Urinary bladder (tissue), 4 donors: ENCODE measurements around the gene AP2B1. TPM values are rescaled to one million over a fixed set of nuclear protein-coding genes. Genes with fewer than 3 reads are reported as not detected.

Experiments used
- DNase-seq: peaks from one replicate; pipeline ENCODE4 v3.0.0-alpha.2; 2015; ENCODE audit errors: extremely low spot score
- H3K27ac ChIP-seq: one replicate; pipeline ENCODE4 v1.5.1; 2013; ENCODE audit warnings: low read depth, mild to moderate bottlenecking, moderate library complexity
- H3K36me3 ChIP-seq: one replicate; pipeline ENCODE4 v1.6.1; 2013; ENCODE audit warnings: mild to moderate bottlenecking, moderate library complexity; ENCODE audit not compliant: insufficient read depth
- H3K4me1 ChIP-seq: one replicate; pipeline ENCODE4 v1.6.1; 2013; ENCODE audit warnings: mild to moderate bottlenecking, moderate library complexity; ENCODE audit not compliant: insufficient read depth
- H3K4me3 ChIP-seq: one replicate; pipeline ENCODE4 v1.5.1; 2013; ENCODE audit warnings: low read depth, low read length
- WGBS: extraction: QIAGEN DNeasy Blood & Tissue Kit; methylation state at CpG from one replicate; pipeline ENCODE4 v1.1.7; 2013; 5-methylcytosine and 5-hydroxymethylcytosine counted together
- polyA plus RNA-seq: library from polyadenylated mRNA; stranded (reverse); fragments of 200-250 nt; gene quantifications from one replicate; pipeline ENCODE4 v1.2.3, GENCODE V29; 2013
- total RNA-seq: library from RNA; depleted of rRNA; stranded (reverse); fragments of >200 nt; gene quantifications from one replicate; pipeline ENCODE4 v1.2.3, GENCODE V29; 2014
- donor health status: healthy with polysubstance abuse.
- donor health status: healthy.

Gene AP2B1
- total and polyA plus RNA-seq, 2 donors: 60.5 to 69.7 TPM

GRCh38 chr17:35726127-35726952 lies 139.2 kb downstream of the AP2B1 start:
- Histone ChIP-seq H3K27ac (no peak overlapping the region), H3K4me1 (no peaks in the 10 kb centered on the region), H3K36me3 (peaks cover 3% of the 10 kb centered on the region), H3K4me3 (no peak overlapping the region)
- no peak for DNase-seq
- WGBS: 33% methylated on average over 6 of the region's 6 CpGs

GRCh38 chr17:35726953-35727460 lies 139.9 kb downstream of the AP2B1 start:
- Histone ChIP-seq H3K36me3 (peaks cover 3% of the 10 kb centered on the region), H3K4me3 (no peak overlapping the region), H3K27ac (no peak overlapping the region), H3K4me1 (no peaks in the 10 kb centered on the region)
- no peak for DNase-seq
- WGBS: 57% methylated on average over 5 of the region's 5 CpGs

- Histone ChIP-seq H3K36me3 (peaks cover 3% of the 10 kb centered on the region), H3K27ac (no peak overlapping the region), H3K4me1 (no peaks in the 10 kb centered on the region), H3K4me3 (no peak overlapping the region)
- 86% methylated on average over 5 of the region's 5 CpGs for whole genome bisulfite sequencing
- DNase-seq: no peak
Measured at GRCh38 chr17:35727635-35728034, 140.5 kb downstream of the AP2B1 start.

- no peak for DNase-seq
- Histone ChIP-seq H3K4me3 (no peak overlapping the region), H3K27ac (no peak overlapping the region), H3K36me3 (peaks cover 3% of the 10 kb centered on the region), H3K4me1 (no peaks in the 10 kb centered on the region)
- WGBS: 87% methylated on average over 3 of the region's 3 CpGs
Measured at GRCh38 chr17:35728551-35728950, 141.4 kb downstream of the AP2B1 start.

- Histone ChIP-seq H3K36me3 (peaks cover 3% of the 10 kb centered on the region), H3K4me3 (no peak overlapping the region), H3K4me1 (no peaks in the 10 kb centered on the region), H3K27ac (no peak overlapping the region)
- DNase-seq: no peak
- WGBS: 74% methylated on average over 4 of the region's 4 CpGs
Measured at GRCh38 chr17:35729405-35729833, 142.3 kb downstream of the AP2B1 start.

- no peak overlapping the region for H3K4me3 ChIP-seq
- no peak overlapping the region for H3K27ac ChIP-seq
- WGBS: 82% methylated on average over 10 of the region's 10 CpGs
- no peaks in the 10 kb centered on the region for H3K36me3 ChIP-seq
- DNase-seq: no peak
- no peaks in the 10 kb centered on the region for H3K4me1 ChIP-seq
Measured at GRCh38 chr17:35730400-35731005, 143.4 kb downstream of the AP2B1 start.

GRCh38 chr17:35731239-35731916 lies 144.3 kb downstream of the AP2B1 start, which contains the start of gene RASL10B:
Gene RASL10B, plus strand, starts transcription at chr17:35731639. Its CDS starts 3,546 bp downstream, at chr17:35735185.
- Histone ChIP-seq H3K36me3 (no peaks in the 10 kb centered on the region), H3K4me3 (peak within 1 kb of the TSS; percentile 82), H3K4me1 (no peaks in the 10 kb centered on the region), H3K27ac (no peak within 1 kb of the TSS)
- DNase-seq: no peak
- 3% methylated on average over 44 of the region's 44 CpGs for WGBS

GRCh38 chr17:35731917-35732805 lies 145.0 kb downstream of the AP2B1 start:
- Histone ChIP-seq H3K4me3 (peak overlapping the region; percentile 82), H3K36me3 (no peaks in the 10 kb centered on the region), H3K27ac (no peak overlapping the region), H3K4me1 (no peaks in the 10 kb centered on the region)
- WGBS: 15% methylated on average over 47 of the region's 47 CpGs
- no peak for DNase-seq

- Histone ChIP-seq H3K27ac (no peak overlapping the region), H3K4me1 (no peaks in the 10 kb centered on the region), H3K4me3 (no peak overlapping the region), H3K36me3 (no peaks in the 10 kb centered on the region)
- DNase-seq: no peak
- 83% methylated on average over 1 of the region's 1 CpG for WGBS
Measured at GRCh38 chr17:35732806-35733136, 145.6 kb downstream of the AP2B1 start.

GRCh38 chr17:35733366-35733765 lies 146.2 kb downstream of the AP2B1 start:
- H3K4me1 ChIP-seq: no peaks in the 10 kb centered on the region
- 91% methylated on average over 6 of the region's 6 CpGs for WGBS
- no peak overlapping the region for H3K27ac ChIP-seq
- DNase-seq: no peak
- H3K4me3 ChIP-seq: no peak overlapping the region
- no peaks in the 10 kb centered on the region for H3K36me3 ChIP-seq

- Histone ChIP-seq H3K36me3 (no peaks in the 10 kb centered on the region), H3K4me1 (no peaks in the 10 kb centered on the region), H3K4me3 (no peak overlapping the region), H3K27ac (no peak overlapping the region)
- no peak for DNase-seq
- WGBS: 90% methylated on average over 7 of the region's 7 CpGs
Measured at GRCh38 chr17:35734396-35734795, 147.3 kb downstream of the AP2B1 start.

- 89% methylated on average over 29 of the region's 29 CpGs for WGBS
- Histone ChIP-seq H3K27ac (no peak overlapping the region), H3K36me3 (no peaks in the 10 kb centered on the region), H3K4me1 (no peaks in the 10 kb centered on the region), H3K4me3 (no peak overlapping the region)
- DNase-seq: no peak
Measured at GRCh38 chr17:35735036-35735805, 148.1 kb downstream of the AP2B1 start.
